Lower lobe of right lung (tissue), 2 donors: ENCODE data around the gene MCOLN3. TPM values are rescaled to one million over a fixed set of nuclear protein-coding genes. Genes with fewer than 3 reads are reported as not detected.

Experiments
- ATAC-seq, 2 donors: fragments of 200-7000 bp; cut with Tn5 transposase; one replicate each; pipeline ENCODE4 v1.9.1; 2020 to 2022; ENCODE audit warnings: mild to moderate bottlenecking in 2 of 2, moderate library complexity in 2 of 2
- DNase-seq: peaks from one replicate; pipeline ENCODE4 v3.0.0-alpha.2; 2020
- H3K27ac ChIP-seq: fragments of 200-600 bp; one replicate; pipeline ENCODE4 v1.8.0; 2022
- H3K27me3 ChIP-seq: fragments of 200-600 bp; one replicate; pipeline ENCODE4 v1.8.0; 2022; ENCODE audit warnings: low read depth
- H3K36me3 ChIP-seq: fragments of 200-600 bp; one replicate; pipeline ENCODE4 v1.8.0; 2022; ENCODE audit warnings: mild to moderate bottlenecking
- H3K4me1 ChIP-seq: fragments of 200-600 bp; one replicate; pipeline ENCODE4 v1.8.0; 2022
- H3K4me3 ChIP-seq: fragments of 200-600 bp; one replicate; pipeline ENCODE4 v1.8.0; 2022; ENCODE audit warnings: mild to moderate bottlenecking
- H3K9me3 ChIP-seq: fragments of 200-600 bp; one replicate; pipeline ENCODE4 v1.8.0; 2022
- CTCF ChIP-seq: fragments of 200-600 bp; IDR thresholded peaks from one replicate; pipeline ENCODE4 v1.8.0; 2022; ENCODE audit warnings: antibody characterized with exemption, mild to moderate bottlenecking
- intact Hi-C: fragments of 100-400 bp; cut with DNase I; formaldehyde crosslinking; loops from one replicate; pipeline ENCODE4 v1.11.0; 2022
- total RNA-seq: library from RNA; stranded (reverse); fragmentation: NEBNext Ultra II Directional; extraction: Animal tissue kit (Norgen Biotek cat#: 25700); gene quantifications from one replicate; pipeline ENCODE4 v1.2.1, GENCODE V29; 2021
- donor health status: DM: no; HTN: yes; CAD: no; lungs with severe emphysema.

Gene MCOLN3
- total RNA-seq, 1 donor from 2014 or later = 7.6 TPM

DNA sequence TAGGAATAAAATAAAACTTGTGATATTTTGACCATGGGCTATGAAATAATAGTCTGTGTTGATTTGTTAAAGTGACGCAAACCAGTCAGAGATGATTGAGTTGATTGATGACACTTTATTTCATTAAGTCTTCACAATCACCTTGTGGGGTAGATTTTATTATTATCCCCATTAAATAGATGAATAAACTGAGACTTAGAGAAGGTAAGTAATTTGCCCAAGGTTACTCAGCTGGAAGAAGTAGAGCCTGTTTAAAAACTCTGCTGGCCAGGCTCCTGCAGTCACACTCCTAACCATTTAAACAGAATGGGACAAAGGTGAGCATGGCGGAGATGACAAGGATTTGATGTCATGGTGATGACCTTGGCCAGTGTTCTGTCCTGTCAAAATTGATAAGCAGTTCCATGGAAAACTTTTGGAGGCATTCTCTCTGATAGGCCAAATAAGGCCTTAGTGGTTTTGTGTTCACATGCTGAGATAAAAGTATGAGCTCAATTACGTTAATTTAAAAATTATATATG, 22.7 kb upstream of the MCOLN3 start:
- H3K4me1 ChIP-seq = no peaks in the 10 kb centered on the region
- no peak overlapping the region for H3K27ac ChIP-seq
- DNase-seq = no peak
- TF ChIP-seq CTCF = no peak
- H3K4me3 ChIP-seq = no peak overlapping the region
- H3K36me3 ChIP-seq = no peaks in the 10 kb centered on the region
- no peak for ATAC-seq
- no peaks in the 10 kb centered on the region for H3K27me3 ChIP-seq
- intact Hi-C loops = no loop called here
- no peaks in the 10 kb centered on the region for H3K9me3 ChIP-seq

- Histone ChIP-seq H3K27me3 (no peaks in the 10 kb centered on the region), H3K36me3 (no peaks in the 10 kb centered on the region), H3K4me3 (no peak overlapping the region), H3K4me1 (no peaks in the 10 kb centered on the region), H3K27ac (no peak overlapping the region), H3K9me3 (no peaks in the 10 kb centered on the region)
- no peak for ATAC-seq
- intact Hi-C loops = no loop called here
- no peak for DNase-seq
- TF ChIP-seq CTCF = no peak
These were observed 20.5 kb upstream of the MCOLN3 start for GRCh38 chr1:85068846-85069245.

DNA sequence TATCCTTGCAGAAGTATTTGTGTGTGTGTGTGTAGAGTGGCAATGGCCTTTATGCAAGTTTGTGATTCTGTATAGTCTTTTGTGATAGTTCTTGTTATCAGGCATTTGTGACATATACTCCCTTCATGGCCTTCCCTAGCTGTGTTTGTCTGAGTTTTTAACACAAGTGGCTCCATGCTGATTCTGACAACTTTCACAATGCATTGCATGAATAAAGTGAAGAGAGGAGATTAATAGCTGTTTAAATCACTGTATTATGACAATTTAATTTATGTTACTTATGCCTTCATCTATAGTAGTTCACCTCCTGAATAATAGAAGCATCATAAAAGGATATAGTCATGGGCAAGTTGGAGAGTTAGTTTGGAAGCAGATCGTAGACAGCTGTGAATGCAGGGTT, 17.2 kb upstream of the MCOLN3 start:
- TF ChIP-seq CTCF = no peak
- Histone ChIP-seq H3K4me1 (no peaks in the 10 kb centered on the region), H3K4me3 (no peak overlapping the region), H3K9me3 (no peaks in the 10 kb centered on the region), H3K27ac (no peak overlapping the region), H3K36me3 (no peaks in the 10 kb centered on the region), H3K27me3 (no peaks in the 10 kb centered on the region)
- no peak for DNase-seq
- no peak for ATAC-seq
- intact Hi-C loops = no loop called here

GRCh38 chr1:85062425-85063026, 14.2 kb upstream of the MCOLN3 start:
- peak overlapping the region; percentile 55 for H3K4me3 ChIP-seq
- no peaks in the 10 kb centered on the region for H3K4me1 ChIP-seq
- TF ChIP-seq CTCF = no peak
- H3K9me3 ChIP-seq = no peaks in the 10 kb centered on the region
- H3K36me3 ChIP-seq = no peaks in the 10 kb centered on the region
- DNase-seq = no peak
- H3K27ac ChIP-seq = peak overlapping the region; percentile 54
- peak; percentile 4 to 37 for ATAC-seq
- H3K27me3 ChIP-seq = no peaks in the 10 kb centered on the region
- intact Hi-C loops = no loop called here

DNA sequence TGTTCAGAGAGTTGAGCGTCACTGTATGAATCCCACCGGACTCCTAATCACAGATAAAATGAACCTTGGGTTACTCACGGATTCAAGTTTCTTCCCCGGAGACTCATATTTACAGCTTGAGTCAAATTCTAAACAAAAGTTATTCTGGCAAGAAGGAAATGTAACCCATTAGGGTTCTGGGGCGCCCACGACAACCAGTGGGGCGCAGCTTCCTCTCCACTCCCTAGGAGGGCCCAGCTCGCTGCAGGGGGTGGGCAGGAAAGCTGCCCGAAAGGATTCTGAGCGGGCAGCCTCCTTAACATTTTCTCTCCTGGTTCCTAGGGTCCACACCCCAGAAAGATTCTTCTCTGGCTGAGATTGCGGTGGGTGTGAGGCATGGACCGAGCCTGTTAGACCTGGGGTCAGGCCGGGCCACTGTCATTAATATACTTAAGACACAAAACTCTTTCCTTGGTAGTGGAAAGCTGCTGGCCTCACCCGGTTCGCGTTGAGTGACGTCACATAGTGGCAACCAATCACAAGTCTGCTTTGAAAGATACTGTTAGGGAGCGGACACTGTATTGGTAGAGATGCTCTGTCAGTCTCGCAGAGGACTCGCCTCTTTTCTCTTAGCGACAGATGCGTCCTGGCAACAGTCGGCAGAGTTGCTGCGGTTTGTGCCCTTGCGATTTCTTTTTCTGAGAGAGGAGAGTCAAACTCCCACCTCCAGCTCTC, 13.6 kb upstream of the MCOLN3 start:
- Histone ChIP-seq H3K4me3 (peak overlapping the region; percentile 55), H3K27ac (peak overlapping the region; percentile 54), H3K4me1 (no peaks in the 10 kb centered on the region), H3K27me3 (no peaks in the 10 kb centered on the region), H3K36me3 (no peaks in the 10 kb centered on the region), H3K9me3 (no peaks in the 10 kb centered on the region)
- intact Hi-C loops = no loop called here
- peak; percentile 80 for DNase-seq
- ATAC-seq = peak; percentile 99 to 100
- no peak for TF ChIP-seq CTCF
